NCI-H1105 (cell line): ENCODE measurements around the gene FBXL22.
"Not testable (repeated sequence)": the region's sequence is repeated elsewhere in the genome, so short reads cannot be mapped to it uniquely, and the experiment has no call there.

Experiments
- DNase-seq: peaks from one replicate; lab custom pipeline; 2025; lab: John Stamatoyannopoulos, UW

FBXL22 gene

GRCh38 chr15:63612300-63612699, 15.1 kb downstream of the FBXL22 start:
- no peak for DNase-seq

DNA sequence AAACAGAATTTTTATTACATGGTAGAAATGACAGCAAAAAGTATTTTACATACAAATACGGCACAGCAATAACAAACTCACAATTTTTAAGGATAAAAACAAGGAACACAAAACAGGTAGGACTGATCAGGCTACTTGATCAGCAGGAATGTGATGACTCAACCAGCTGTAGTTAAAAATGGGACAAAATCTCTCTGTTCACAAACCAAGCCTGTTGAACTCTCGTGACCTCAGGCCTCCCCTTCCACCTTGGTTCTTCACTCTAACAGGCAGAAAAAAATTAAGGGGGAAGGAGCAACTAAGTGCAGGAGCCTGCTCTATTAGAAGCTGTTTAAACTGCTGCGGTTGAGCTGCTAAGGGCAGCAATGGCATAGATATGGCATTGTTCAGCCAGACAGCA, 18.7 kb downstream of the FBXL22 start:
- no peak for DNase-seq

GRCh38 chr15:63617147-63617546, 20.0 kb downstream of the FBXL22 start:
- not testable (repeated sequence) for DNase-seq

- not testable (repeated sequence) for DNase-seq
Measured at GRCh38 chr15:63617627-63618026, 20.4 kb downstream of the FBXL22 start.

GRCh38 chr15:63620760-63621159, 23.6 kb downstream of the FBXL22 start:
- not testable (repeated sequence) for DNase-seq

- no peak for DNase-seq
Measured at GRCh38 chr15:63623232-63623969, 26.2 kb downstream of the FBXL22 start.

GRCh38 chr15:63626955-63627354, 29.8 kb downstream of the FBXL22 start:
- DNase-seq = no peak

DNA sequence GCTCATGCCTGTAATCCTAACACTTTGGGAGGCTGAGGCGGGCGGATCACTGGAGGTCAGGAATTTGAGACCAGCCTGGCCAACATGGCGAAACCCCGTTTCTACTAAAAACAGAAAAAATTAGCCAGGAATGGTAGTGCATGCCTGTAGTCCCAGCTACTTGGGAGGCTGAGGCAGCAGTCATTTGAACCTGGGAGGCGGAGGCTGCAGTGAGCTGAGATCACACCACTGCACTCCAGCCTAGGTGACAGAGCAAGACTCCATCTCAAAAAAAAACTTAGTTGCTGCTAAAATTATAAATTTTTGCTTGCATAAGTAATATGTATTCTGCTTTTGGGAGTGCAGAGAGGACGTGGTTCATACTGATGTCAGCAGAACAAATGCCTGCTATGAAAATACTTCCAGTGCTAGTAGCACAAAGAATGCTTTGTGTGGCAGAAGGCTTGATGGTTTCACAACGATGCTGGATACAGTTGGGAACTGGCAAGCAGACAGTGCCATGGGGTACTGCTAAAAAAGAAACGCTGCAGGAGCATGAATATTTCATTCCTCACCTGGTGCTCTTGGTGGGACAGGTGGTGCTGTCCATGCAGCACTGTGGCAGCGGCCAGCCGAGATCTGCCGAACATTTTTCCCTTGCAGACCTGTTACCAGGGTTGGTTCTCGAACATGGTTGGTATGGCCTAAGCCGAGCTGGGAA, 31.1 kb downstream of the FBXL22 start:
- no peak for DNase-seq

GRCh38 chr15:63630036-63630751, 33.0 kb downstream of the FBXL22 start:
- no peak for DNase-seq

GRCh38 chr15:63633312-63633711, 36.1 kb downstream of the FBXL22 start:
- no peak for DNase-seq

DNA sequence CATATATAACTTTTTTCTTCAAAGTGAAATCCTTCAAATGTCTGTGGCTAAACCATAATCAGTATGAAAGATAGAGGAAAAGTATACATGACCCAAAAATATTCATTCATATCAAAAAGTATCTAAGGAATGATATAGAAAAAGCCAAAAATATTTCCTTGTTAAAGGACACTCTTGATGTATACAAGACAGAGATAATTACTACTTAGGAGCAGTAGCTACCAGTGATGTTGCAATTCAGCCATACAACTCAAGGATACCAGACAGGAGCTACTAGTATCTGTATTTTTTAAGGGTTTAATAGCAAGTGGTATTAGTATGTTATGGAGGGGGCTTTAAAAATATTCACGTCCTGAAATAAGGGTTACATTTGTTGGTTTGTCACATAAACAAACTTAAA, 37.0 kb downstream of the FBXL22 start:
- no peak for DNase-seq

- DNase-seq = no peak
Measured at GRCh38 chr15:63636518-63637061, 39.4 kb downstream of the FBXL22 start.

- no peak for DNase-seq
Measured at GRCh38 chr15:63638839-63639238, 41.7 kb downstream of the FBXL22 start.

DNA sequence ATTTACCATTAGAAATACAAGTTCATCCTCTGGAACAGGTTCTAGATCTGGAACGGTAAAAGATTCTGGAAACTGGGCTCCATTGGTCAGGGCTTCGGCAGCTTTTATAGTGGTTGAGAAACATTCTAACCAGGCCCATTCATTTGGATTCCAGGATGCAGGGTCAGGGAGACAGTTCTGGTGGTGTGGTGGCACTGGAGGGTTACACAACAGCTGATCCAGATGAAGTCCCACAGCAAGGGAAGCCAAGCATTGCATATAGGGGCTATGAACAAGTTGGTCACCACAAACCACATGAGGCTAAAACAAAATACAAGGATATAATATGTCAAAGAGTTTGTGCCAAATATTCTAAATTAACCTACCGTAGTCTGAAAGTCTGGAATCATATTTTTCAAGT, 43.0 kb downstream of the FBXL22 start:
- no peak for DNase-seq
